OCI-LY7 (cell line): ENCODE results near the gene CLSTN3. TPM values are rescaled to one million over a fixed set of nuclear protein-coding genes. Genes with fewer than 3 reads are reported as not detected.

Experiments used
- BruUV-seq: library from RNA; stranded (reverse); fragments of 400-500 nt; replicated peaks from 2 replicates; lab custom pipeline; 2021; lab: Mats Ljungman, UMichigan
- CTCF ChIA-PET: fragments of 300-600 bp; sonication (Branson Sonifier 250); formaldehyde crosslinking; loops from one replicate; lab custom pipeline; 2022; ENCODE audit warnings: antibody characterized with exemption; ENCODE audit not compliant: unreplicated experiment; lab: Charles Lee
- POLR2A ChIA-PET: fragments of 300-600 bp; sonication (Branson Sonifier 250); formaldehyde crosslinking; loops from one replicate; lab custom pipeline; 2022; ENCODE audit warnings: antibody characterized with exemption; lab: Charles Lee
- DNase-seq: peaks from one replicate; pipeline ENCODE4 v3.0.0-alpha.2; 2015; ENCODE audit warnings: low spot score
- H2AFZ ChIP-seq: fragments of 200-600 bp; sonication (generic), shearing (Covaris generic); 2 replicates; pipeline ENCODE4 v1.6.1; 2014; ENCODE audit warnings: mild to moderate bottlenecking, antibody characterized with exemption, low read length, moderate library complexity
- H3K27ac ChIP-seq: fragments of 200-600 bp; sonication (generic); 2 replicates; pipeline ENCODE4 v1.5.1; 2014; ENCODE audit warnings: mixed run types, low read depth, mild to moderate bottlenecking, moderate library complexity, low read length, inconsistent platforms; ENCODE audit not compliant: poor library complexity, severe bottlenecking
- H3K36me3 ChIP-seq: fragments of 200-600 bp; sonication (generic); 2 replicates; pipeline ENCODE4 v1.6.1; 2014; ENCODE audit warnings: mild to moderate bottlenecking, antibody characterized with exemption, low read length, moderate library complexity, mixed read lengths; ENCODE audit not compliant: insufficient read depth
- H3K4me1 ChIP-seq: fragments of 200-600 bp; sonication (generic); 2 replicates; pipeline ENCODE4 v1.5.1; 2014; ENCODE audit warnings: mild to moderate bottlenecking, low read length; ENCODE audit not compliant: insufficient read depth, poor library complexity, severe bottlenecking
- H3K4me2 ChIP-seq: fragments of 200-600 bp; sonication (generic); 2 replicates; pipeline ENCODE4 v1.6.1; 2014; ENCODE audit warnings: mild to moderate bottlenecking, low read length
- H3K4me3 ChIP-seq: fragments of 200-600 bp; sonication (generic); 2 replicates; pipeline ENCODE4 v1.5.1; 2014; ENCODE audit warnings: mild to moderate bottlenecking, low read depth, low read length; ENCODE audit not compliant: poor library complexity, severe bottlenecking
- H3K79me2 ChIP-seq: fragments of 200-600 bp; sonication (generic); 2 replicates; pipeline ENCODE4 v1.6.1; 2016; ENCODE audit warnings: low read depth, mild to moderate bottlenecking, low read length, moderate library complexity, mixed read lengths; ENCODE audit not compliant: insufficient read depth
- H3K9me2 ChIP-seq: fragments of 200-600 bp; sonication (generic); 2 replicates; pipeline ENCODE4 v1.6.1; 2016; ENCODE audit warnings: mild to moderate bottlenecking, low read length, mixed read lengths; ENCODE audit not compliant: insufficient read depth
- H3K9me3 ChIP-seq: fragments of 200-600 bp; sonication (generic); 2 replicates; pipeline ENCODE4 v1.6.1; 2014; ENCODE audit warnings: mild to moderate bottlenecking, mixed run types, low read length, mixed read lengths
- H4K20me1 ChIP-seq: fragments of 200-600 bp; sonication (generic); 2 replicates; pipeline ENCODE4 v1.6.1; 2014; ENCODE audit warnings: mild to moderate bottlenecking, antibody characterized with exemption, low read length, moderate library complexity, mixed read lengths; ENCODE audit not compliant: insufficient read depth
- EZH2phosphoT487 ChIP-seq: fragments of 200-600 bp; sonication (generic); IDR thresholded peaks from 2 replicates; pipeline ENCODE4 v1.6.1; 2018; ENCODE audit warnings: low read depth, borderline replicate concordance, mild to moderate bottlenecking, mixed run types, antibody characterized with exemption, low read length, moderate library complexity, mixed read lengths
- intact Hi-C: fragments of 100-400 bp; cut with micrococcal nuclease; formaldehyde crosslinking; loops from one replicate; pipeline ENCODE4 v1.10.0; 2022; ENCODE audit not compliant: unreplicated experiment
- small RNA-seq: library from RNA; depleted of rRNA; stranded (forward); fragments of <200 nt; gene quantifications from one replicate; pipeline ENCODE3, GENCODE V24; 2014
- total RNA-seq, 2 experiments: library from RNA; depleted of rRNA in 1 of 2; stranded (reverse); fragments of >200 nt in 1 of 2; shearing (Covaris generic) in 1 of 2; gene quantifications; 2 replicates each; pipeline ENCODE4 v1.2.3, GENCODE V29; 2014 to 2022
- TF ChIP-seq, protein P1 (sequence below): fragments of 200-600 bp; sonication (generic); conservative IDR thresholded peaks from 2 replicates; pipeline ENCODE4 v1.5.1; 2014; ENCODE audit warnings: mild to moderate bottlenecking, antibody characterized with exemption, low read length, moderate library complexity, mixed read lengths

CLSTN3 gene
- total RNA-seq, 2 experiments from 2014 or later = 18.5 to 34.2 TPM

DNA sequence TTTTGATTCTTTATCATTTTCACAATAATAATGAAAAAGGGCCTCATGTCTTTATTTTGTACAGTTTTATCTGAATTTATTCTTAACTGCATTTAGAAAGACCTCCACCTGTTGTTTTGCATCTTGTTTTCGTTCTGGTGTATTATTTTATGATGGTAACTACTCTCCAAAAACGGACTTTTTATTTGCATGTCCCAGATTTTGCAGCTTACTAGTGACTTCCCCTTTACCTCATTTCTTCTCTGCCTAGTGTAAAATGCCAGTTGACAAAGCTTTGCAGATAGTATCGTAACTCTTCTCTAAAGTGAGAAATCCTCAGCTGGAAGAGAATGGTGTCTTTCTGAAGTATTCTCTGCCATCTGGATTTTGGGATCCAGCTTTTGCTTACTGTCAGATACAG is 76.5 kb downstream of the CLSTN3 start:
- Histone ChIP-seq H3K4me1 (peaks cover 24% of the 10 kb centered on the region), H3K4me3 (peak overlapping the region; percentile 13), H3K27ac (peak overlapping the region; percentile 62), H3K79me2 (no peaks in the 10 kb centered on the region), H3K36me3 (peaks cover 100% of the 10 kb centered on the region), H4K20me1 (no peaks in the 10 kb centered on the region), H3K9me2 (no peaks in the 10 kb centered on the region), H3K4me2 (peak overlapping the region; percentile 37), H3K9me3 (no peaks in the 10 kb centered on the region), H2AFZ (no peak overlapping the region)
- peak; percentile 33 for DNase-seq
- intact Hi-C loops = no loop called here
- CTCF ChIA-PET = no interaction called here
- no TSS peak for BruUV-seq
- TF ChIP-seq, protein P1, sequence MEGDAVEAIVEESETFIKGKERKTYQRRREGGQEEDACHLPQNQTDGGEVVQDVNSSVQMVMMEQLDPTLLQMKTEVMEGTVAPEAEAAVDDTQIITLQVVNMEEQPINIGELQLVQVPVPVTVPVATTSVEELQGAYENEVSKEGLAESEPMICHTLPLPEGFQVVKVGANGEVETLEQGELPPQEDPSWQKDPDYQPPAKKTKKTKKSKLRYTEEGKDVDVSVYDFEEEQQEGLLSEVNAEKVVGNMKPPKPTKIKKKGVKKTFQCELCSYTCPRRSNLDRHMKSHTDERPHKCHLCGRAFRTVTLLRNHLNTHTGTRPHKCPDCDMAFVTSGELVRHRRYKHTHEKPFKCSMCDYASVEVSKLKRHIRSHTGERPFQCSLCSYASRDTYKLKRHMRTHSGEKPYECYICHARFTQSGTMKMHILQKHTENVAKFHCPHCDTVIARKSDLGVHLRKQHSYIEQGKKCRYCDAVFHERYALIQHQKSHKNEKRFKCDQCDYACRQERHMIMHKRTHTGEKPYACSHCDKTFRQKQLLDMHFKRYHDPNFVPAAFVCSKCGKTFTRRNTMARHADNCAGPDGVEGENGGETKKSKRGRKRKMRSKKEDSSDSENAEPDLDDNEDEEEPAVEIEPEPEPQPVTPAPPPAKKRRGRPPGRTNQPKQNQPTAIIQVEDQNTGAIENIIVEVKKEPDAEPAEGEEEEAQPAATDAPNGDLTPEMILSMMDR = no peak
- TF ChIP-seq EZH2phosphoT487 = no peak
- POLR2A ChIA-PET = interaction anchor here (0.6 to 1.4 kb wide), 5 partner anchors 13 to 1338 kb away, joined by 3 to 4 read pairs (median 3); partner anchors contain the start of gene PEX5

DNA sequence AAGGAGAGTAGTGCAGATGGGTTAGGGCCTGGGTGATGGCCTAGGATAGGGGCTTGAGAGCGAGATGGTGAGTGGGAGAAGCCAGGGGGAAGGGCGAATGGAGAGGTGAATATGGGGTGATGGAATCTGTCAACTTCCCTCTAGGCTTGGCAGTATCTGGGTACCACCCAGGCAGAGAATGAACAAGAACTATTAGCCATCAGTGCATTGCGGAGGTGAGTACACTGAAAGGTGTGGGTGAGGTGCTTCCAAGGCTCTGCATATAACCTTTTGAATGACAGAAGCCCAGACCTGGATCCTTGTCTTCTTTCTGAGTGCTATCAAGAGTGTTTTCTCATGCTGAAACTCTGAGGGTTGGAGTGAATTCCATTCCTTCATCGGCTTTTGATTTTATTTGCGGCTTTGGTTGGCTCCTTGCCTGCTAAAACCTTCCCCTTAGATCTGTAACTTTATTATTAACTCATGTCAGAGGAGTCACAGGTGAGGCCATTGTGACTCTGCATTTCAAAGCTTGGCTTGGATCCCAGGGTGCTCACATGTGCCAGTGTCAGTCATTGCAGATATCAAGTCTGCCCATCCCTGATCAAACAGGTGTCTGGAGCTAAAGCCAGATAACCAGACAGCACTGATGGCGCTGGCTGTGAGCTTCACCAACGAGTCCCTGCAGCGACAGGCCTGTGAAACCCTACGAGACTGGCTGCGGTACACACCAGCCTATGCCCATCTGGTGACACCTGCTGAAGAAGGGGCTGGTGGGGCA is 77.9 kb downstream of the CLSTN3 start:
- DNase-seq = no peak
- no TSS peak for BruUV-seq
- H3K4me2 ChIP-seq = no peak overlapping the region
- H3K36me3 ChIP-seq = peaks cover 98% of the 10 kb centered on the region
- H3K4me1 ChIP-seq = peaks cover 28% of the 10 kb centered on the region
- CTCF ChIA-PET = no interaction called here
- no peak overlapping the region for H3K4me3 ChIP-seq
- no peaks in the 10 kb centered on the region for H3K9me2 ChIP-seq
- H4K20me1 ChIP-seq = no peaks in the 10 kb centered on the region
- no peak overlapping the region for H3K27ac ChIP-seq
- H3K79me2 ChIP-seq = no peaks in the 10 kb centered on the region
- POLR2A ChIA-PET = interaction anchor here (1.4 kb wide), 1 partner anchor 432 kb away, joined by 4 read pairs; no protein-coding TSS in a partner anchor
- intact Hi-C loops = no loop called here
- H2AFZ ChIP-seq = no peak overlapping the region
- TF ChIP-seq, protein P1 = no peak
- no peak for TF ChIP-seq EZH2phosphoT487
- peaks cover 7% of the 10 kb centered on the region; the same call in 1 of the 2 replicates for H3K9me3 ChIP-seq

Small RNAs within 50 kb of the gene (small RNA-seq; reads per million reads assigned to genes)
- gene RNU6-485P = not detected

Other genes starting within 250 kb of the CLSTN3 start
- 15.7 and 17.7 TPM in 2 replicates for gene LRRC23, start 225.5 kb upstream of the CLSTN3 start, total RNA-seq (2014; rRNA removed; shearing (Covaris generic))
- 19.8 and 20.2 TPM in 2 replicates for gene LRRC23, start 225.5 kb upstream of the CLSTN3 start, total RNA-seq (2022)
- 24.9 and 29.3 TPM in 2 replicates for gene ENO2, start 215.8 kb upstream of the CLSTN3 start, total RNA-seq (2014; rRNA removed; shearing (Covaris generic))
- gene ENO2, start 215.8 kb upstream of the CLSTN3 start, total RNA-seq (2022) = 79.6 and 89.5 TPM in 2 replicates
- gene ATN1, start 202.4 kb upstream of the CLSTN3 start, total RNA-seq (2014; rRNA removed; shearing (Covaris generic)) = 0.98 and 3.1 TPM in 2 replicates
- gene ATN1, start 202.4 kb upstream of the CLSTN3 start, total RNA-seq (2022) = 4.9 and 6.7 TPM in 2 replicates
- not detected in 2 replicates for gene RNU7-1, start 186.6 kb upstream of the CLSTN3 start, total RNA-seq (2014; rRNA removed; shearing (Covaris generic))
- not detected in 2 replicates for gene RNU7-1, start 186.6 kb upstream of the CLSTN3 start, total RNA-seq (2022)
- 315 and 319 TPM in 2 replicates for gene C12orf57, start 186.3 kb upstream of the CLSTN3 start, total RNA-seq (2014; rRNA removed; shearing (Covaris generic))
- gene C12orf57, start 186.3 kb upstream of the CLSTN3 start, total RNA-seq (2022) = 126 and 130 TPM in 2 replicates
- gene PTPN6, start 179.0 kb upstream of the CLSTN3 start, total RNA-seq (2014; rRNA removed; shearing (Covaris generic)) = 37.1 and 42.9 TPM in 2 replicates
- 110 and 116 TPM in 2 replicates for gene PTPN6, start 179.0 kb upstream of the CLSTN3 start, total RNA-seq (2022)
- gene PHB2, start 159.7 kb upstream of the CLSTN3 start, total RNA-seq (2014; rRNA removed; shearing (Covaris generic)) = 330 and 358 TPM in 2 replicates
- gene PHB2, start 159.7 kb upstream of the CLSTN3 start, total RNA-seq (2022) = 379 and 412 TPM in 2 replicates
- 60.4 and 61.7 TPM in 2 replicates for gene EMG1, start 159.5 kb upstream of the CLSTN3 start, total RNA-seq (2014; rRNA removed; shearing (Covaris generic))
- gene EMG1, start 159.5 kb upstream of the CLSTN3 start, total RNA-seq (2022) = 82.7 and 99.0 TPM in 2 replicates
- gene LPCAT3, start 111.9 kb upstream of the CLSTN3 start, total RNA-seq (2014; rRNA removed; shearing (Covaris generic)) = 11.6 and 17.4 TPM in 2 replicates
- gene LPCAT3, start 111.9 kb upstream of the CLSTN3 start, total RNA-seq (2022) = 29.7 TPM in 2 replicates
- 5.2 and 9.8 TPM in 2 replicates for gene C1S, start 69.7 kb upstream of the CLSTN3 start, total RNA-seq (2014; rRNA removed; shearing (Covaris generic))
- gene C1S, start 69.7 kb upstream of the CLSTN3 start, total RNA-seq (2022) = 3.6 and 5.2 TPM in 2 replicates
- gene C1R, start 37.9 kb upstream of the CLSTN3 start, total RNA-seq (2014; rRNA removed; shearing (Covaris generic)) = not detected in 2 replicates
- gene C1R, start 37.9 kb upstream of the CLSTN3 start, total RNA-seq (2022) = 0.30 TPM in 1 of 2 replicates, not detected in the other
- gene C1RL, start 21.2 kb upstream of the CLSTN3 start, total RNA-seq (2014; rRNA removed; shearing (Covaris generic)) = 2.9 and 3.0 TPM in 2 replicates
- 7.3 and 10.4 TPM in 2 replicates for gene C1RL, start 21.2 kb upstream of the CLSTN3 start, total RNA-seq (2022)
- gene RBP5, start 1.5 kb upstream of the CLSTN3 start, total RNA-seq (2014; rRNA removed; shearing (Covaris generic)) = not detected in 2 replicates
- gene RBP5, start 1.5 kb upstream of the CLSTN3 start, total RNA-seq (2022) = 0.70 and 1.4 TPM in 2 replicates
- 45.6 and 54.4 TPM in 2 replicates for gene PEX5, start 59.3 kb downstream of the CLSTN3 start, total RNA-seq (2014; rRNA removed; shearing (Covaris generic))
- gene PEX5, start 59.3 kb downstream of the CLSTN3 start, total RNA-seq (2022) = 99.9 and 107 TPM in 2 replicates
- not detected in 2 replicates for gene ACSM4, start 173.7 kb downstream of the CLSTN3 start, total RNA-seq (2014; rRNA removed; shearing (Covaris generic))
- not detected in 2 replicates for gene ACSM4, start 173.7 kb downstream of the CLSTN3 start, total RNA-seq (2022)